H1 (cell line): ENCODE measurements around the gene OR6B2.
"Not testable (repeated sequence)": the region's sequence is repeated elsewhere in the genome, so short reads cannot be mapped to it uniquely, and the experiment has no call there.

Experiments used
- CHD2 ChIP-seq: IDR thresholded peaks from 2 replicates; pipeline ENCODE4 v1.6.1; 2012; ENCODE audit warnings: low read length, improper control_type of control experiment
- EZH2 ChIP-seq: fragments of 200-600 bp; sonication (generic); IDR thresholded peaks from 2 replicates; pipeline ENCODE4 v1.7.1; 2012; ENCODE audit warnings: low read depth, mild to moderate bottlenecking, moderate library complexity, low read length, inconsistent platforms; ENCODE audit not compliant: severe bottlenecking
- MAFK ChIP-seq: IDR thresholded peaks from 2 replicates; pipeline ENCODE4 v1.6.1; 2012; ENCODE audit warnings: low read depth, mild to moderate bottlenecking, improper control_type of control experiment, low read length
- POLR2A ChIP-seq, 2 experiments: IDR thresholded peaks; 1 replicate in 1 of 2; 2 replicates in 1 of 2; pipeline ENCODE4 v1.6.1; 2011; ENCODE audit warnings: low read depth in 2 of 2, low read length in 2 of 2, mild to moderate bottlenecking in 2 of 2; ENCODE audit errors: control extremely low read depth in 1 of 2
- POU5F1 ChIP-seq: IDR thresholded peaks from 2 replicates; pipeline ENCODE4 v1.6.1; 2011; ENCODE audit warnings: low read depth, mild to moderate bottlenecking, low read length, moderate library complexity
- SUZ12 ChIP-seq: fragments of 200-600 bp; sonication (generic); IDR thresholded peaks from 2 replicates; pipeline ENCODE4 v1.6.1; 2012; ENCODE audit warnings: mild to moderate bottlenecking, inconsistent platforms, low read length, moderate library complexity, mixed read lengths
- TAF1 ChIP-seq: IDR thresholded peaks from 2 replicates; pipeline ENCODE4 v1.6.1; 2011; ENCODE audit warnings: mild to moderate bottlenecking, low read depth, low read length
- TF ChIP-seq, protein P1 (sequence below): IDR thresholded peaks from 2 replicates; pipeline ENCODE4 v1.6.1; 2011; ENCODE audit warnings: low read depth, mild to moderate bottlenecking, low read length; ENCODE audit not compliant: insufficient read depth
- TF ChIP-seq, protein P2 (sequence below): IDR thresholded peaks from 2 replicates; pipeline ENCODE4 v1.6.1; 2012; ENCODE audit warnings: inconsistent platforms
- TF ChIP-seq, protein P3 (sequence below), 3 experiments: IDR thresholded peaks; 1 replicate in 2 of 3; 2 replicates in 1 of 3; pipeline versions ENCODE4 v1.5.1 to v1.6.1; 2011; ENCODE audit warnings: low read length in 3 of 3, mild to moderate bottlenecking in 3 of 3, inconsistent platforms in 2 of 3, low read depth in 1 of 3, moderate library complexity in 1 of 3; ENCODE audit not compliant: insufficient read depth in 1 of 3; ENCODE audit errors: control extremely low read depth in 1 of 3

DNA sequence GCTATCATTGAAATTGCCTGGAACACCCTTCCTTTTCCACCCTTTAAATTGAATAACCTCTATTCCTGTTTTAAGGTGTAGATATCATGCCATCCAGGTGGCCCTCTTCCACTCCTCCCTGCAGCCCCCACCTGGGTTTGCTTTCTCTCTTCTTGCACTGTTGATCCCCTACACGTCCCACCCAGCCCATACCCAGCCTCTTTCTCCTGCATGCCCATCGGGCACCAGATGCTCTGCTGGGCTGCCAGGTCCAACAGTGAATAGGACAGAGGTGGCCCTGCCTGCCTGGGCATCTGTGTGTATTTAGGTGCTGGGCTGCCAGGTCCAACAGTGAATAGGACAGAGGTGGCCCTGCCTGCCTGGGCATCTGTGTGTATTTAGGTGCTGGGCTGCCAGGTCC lies 13.9 kb upstream of the OR6B2 start:
- not testable (repeated sequence) for TF ChIP-seq CHD2; TAF1; POLR2A (IDR thresholded peaks at IDR 0.05; ENCODE audit: control extremely low read depth in 1 of 2, low read depth in 2 of 2, low read length in 2 of 2); MAFK; SUZ12; POU5F1; EZH2
- TF ChIP-seq, protein P1, sequence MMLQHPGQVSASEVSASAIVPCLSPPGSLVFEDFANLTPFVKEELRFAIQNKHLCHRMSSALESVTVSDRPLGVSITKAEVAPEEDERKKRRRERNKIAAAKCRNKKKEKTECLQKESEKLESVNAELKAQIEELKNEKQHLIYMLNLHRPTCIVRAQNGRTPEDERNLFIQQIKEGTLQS, result not testable (repeated sequence)
- TF ChIP-seq, protein P2, sequence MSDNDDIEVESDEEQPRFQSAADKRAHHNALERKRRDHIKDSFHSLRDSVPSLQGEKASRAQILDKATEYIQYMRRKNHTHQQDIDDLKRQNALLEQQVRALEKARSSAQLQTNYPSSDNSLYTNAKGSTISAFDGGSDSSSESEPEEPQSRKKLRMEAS, result not testable (repeated sequence)
- TF ChIP-seq, protein P3, sequence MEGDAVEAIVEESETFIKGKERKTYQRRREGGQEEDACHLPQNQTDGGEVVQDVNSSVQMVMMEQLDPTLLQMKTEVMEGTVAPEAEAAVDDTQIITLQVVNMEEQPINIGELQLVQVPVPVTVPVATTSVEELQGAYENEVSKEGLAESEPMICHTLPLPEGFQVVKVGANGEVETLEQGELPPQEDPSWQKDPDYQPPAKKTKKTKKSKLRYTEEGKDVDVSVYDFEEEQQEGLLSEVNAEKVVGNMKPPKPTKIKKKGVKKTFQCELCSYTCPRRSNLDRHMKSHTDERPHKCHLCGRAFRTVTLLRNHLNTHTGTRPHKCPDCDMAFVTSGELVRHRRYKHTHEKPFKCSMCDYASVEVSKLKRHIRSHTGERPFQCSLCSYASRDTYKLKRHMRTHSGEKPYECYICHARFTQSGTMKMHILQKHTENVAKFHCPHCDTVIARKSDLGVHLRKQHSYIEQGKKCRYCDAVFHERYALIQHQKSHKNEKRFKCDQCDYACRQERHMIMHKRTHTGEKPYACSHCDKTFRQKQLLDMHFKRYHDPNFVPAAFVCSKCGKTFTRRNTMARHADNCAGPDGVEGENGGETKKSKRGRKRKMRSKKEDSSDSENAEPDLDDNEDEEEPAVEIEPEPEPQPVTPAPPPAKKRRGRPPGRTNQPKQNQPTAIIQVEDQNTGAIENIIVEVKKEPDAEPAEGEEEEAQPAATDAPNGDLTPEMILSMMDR (IDR thresholded peaks at IDR 0.05; ENCODE audit: control extremely low read depth in 1 of 3, insufficient read depth in 1 of 3, low read depth in 1 of 3, low read length in 3 of 3), result not testable (repeated sequence)
